ENCODE measurements around the gene USP24. TPM values are rescaled to one million over a fixed set of nuclear protein-coding genes. Genes with fewer than 3 reads are reported as not detected.

USP24 gene
- total and polyA plus RNA-seq, 10 of the 15 experiments (the other 5 are each of a cell fraction or from before 2014, with no cell fraction given): 4.6 to 36.5 (median 25.3) TPM

DNA sequence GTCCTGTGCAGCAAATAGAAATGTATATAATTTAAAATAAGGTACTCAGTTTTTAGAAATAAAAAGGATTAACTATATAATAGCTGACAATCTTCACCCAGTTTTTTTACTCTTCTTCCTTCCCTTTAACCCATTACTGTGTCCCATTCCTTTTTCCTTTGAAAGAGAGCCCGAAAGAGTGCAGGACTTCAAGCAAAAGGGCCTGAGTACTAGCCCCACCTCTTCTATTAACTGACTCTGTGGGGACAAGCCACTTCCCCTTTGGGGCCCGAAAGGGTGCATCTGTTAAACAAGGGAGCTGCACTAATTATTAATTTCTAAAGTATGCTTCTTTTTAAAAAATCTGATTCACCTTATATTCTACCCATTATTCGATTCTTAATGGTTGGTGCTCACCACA, 3.3 kb downstream of the USP24 start:
- RAD21 ChIA-PET (ENCODE audit: unreplicated experiment): interaction anchor here (0.6 to 2.7 kb wide), 6 partner anchors 9 to 1365 kb away, joined by 3 to 12 read pairs (median 3); no protein-coding TSS in a partner anchor
- no peak for DNase-seq (ENCODE audit: low read depth, low spot score)
- TF ChIP-seq RUNX3 (IDR thresholded peaks at IDR 0.05; ENCODE audit: low read length): peak; percentile 61
- peak; percentile 45; the same call in 1 of the 2 replicates for TF ChIP-seq MTA2 (IDR thresholded peaks at IDR 0.05; ENCODE audit: low read depth)
- TF ChIP-seq, protein P1, sequence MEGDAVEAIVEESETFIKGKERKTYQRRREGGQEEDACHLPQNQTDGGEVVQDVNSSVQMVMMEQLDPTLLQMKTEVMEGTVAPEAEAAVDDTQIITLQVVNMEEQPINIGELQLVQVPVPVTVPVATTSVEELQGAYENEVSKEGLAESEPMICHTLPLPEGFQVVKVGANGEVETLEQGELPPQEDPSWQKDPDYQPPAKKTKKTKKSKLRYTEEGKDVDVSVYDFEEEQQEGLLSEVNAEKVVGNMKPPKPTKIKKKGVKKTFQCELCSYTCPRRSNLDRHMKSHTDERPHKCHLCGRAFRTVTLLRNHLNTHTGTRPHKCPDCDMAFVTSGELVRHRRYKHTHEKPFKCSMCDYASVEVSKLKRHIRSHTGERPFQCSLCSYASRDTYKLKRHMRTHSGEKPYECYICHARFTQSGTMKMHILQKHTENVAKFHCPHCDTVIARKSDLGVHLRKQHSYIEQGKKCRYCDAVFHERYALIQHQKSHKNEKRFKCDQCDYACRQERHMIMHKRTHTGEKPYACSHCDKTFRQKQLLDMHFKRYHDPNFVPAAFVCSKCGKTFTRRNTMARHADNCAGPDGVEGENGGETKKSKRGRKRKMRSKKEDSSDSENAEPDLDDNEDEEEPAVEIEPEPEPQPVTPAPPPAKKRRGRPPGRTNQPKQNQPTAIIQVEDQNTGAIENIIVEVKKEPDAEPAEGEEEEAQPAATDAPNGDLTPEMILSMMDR (IDR thresholded peaks at IDR 0.05 in 2 of 3, conservative IDR thresholded peaks at IDR 0.05 in 1 of 3; ENCODE audit: control insufficient read depth in 2 of 3, extremely low read depth in 1 of 3, insufficient read depth in 1 of 3, low read depth in 3 of 3, low read length in 3 of 3): no peak
- TF ChIP-seq SPI1 (IDR thresholded peaks at IDR 0.05; ENCODE audit: borderline replicate concordance, insufficient read depth, low read depth, low read length): peak; percentile 91
- TF ChIP-seq CBX5 (IDR thresholded peaks at IDR 0.05; ENCODE audit: low read depth): no peak
- TF ChIP-seq CHD2 (IDR thresholded peaks at IDR 0.05; ENCODE audit: borderline replicate concordance, low read depth, low read length): no peak
- TF ChIP-seq, protein P2, sequence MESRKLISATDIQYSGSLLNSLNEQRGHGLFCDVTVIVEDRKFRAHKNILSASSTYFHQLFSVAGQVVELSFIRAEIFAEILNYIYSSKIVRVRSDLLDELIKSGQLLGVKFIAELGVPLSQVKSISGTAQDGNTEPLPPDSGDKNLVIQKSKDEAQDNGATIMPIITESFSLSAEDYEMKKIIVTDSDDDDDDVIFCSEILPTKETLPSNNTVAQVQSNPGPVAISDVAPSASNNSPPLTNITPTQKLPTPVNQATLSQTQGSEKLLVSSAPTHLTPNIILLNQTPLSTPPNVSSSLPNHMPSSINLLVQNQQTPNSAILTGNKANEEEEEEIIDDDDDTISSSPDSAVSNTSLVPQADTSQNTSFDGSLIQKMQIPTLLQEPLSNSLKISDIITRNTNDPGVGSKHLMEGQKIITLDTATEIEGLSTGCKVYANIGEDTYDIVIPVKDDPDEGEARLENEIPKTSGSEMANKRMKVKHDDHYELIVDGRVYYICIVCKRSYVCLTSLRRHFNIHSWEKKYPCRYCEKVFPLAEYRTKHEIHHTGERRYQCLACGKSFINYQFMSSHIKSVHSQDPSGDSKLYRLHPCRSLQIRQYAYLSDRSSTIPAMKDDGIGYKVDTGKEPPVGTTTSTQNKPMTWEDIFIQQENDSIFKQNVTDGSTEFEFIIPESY (IDR thresholded peaks at IDR 0.05): no peak
- no peak for TF ChIP-seq HDAC2 (IDR thresholded peaks at IDR 0.05)
- no peak for TF ChIP-seq HCFC1 (IDR thresholded peaks at IDR 0.05; ENCODE audit: low read length)
- TF ChIP-seq, protein P3, sequence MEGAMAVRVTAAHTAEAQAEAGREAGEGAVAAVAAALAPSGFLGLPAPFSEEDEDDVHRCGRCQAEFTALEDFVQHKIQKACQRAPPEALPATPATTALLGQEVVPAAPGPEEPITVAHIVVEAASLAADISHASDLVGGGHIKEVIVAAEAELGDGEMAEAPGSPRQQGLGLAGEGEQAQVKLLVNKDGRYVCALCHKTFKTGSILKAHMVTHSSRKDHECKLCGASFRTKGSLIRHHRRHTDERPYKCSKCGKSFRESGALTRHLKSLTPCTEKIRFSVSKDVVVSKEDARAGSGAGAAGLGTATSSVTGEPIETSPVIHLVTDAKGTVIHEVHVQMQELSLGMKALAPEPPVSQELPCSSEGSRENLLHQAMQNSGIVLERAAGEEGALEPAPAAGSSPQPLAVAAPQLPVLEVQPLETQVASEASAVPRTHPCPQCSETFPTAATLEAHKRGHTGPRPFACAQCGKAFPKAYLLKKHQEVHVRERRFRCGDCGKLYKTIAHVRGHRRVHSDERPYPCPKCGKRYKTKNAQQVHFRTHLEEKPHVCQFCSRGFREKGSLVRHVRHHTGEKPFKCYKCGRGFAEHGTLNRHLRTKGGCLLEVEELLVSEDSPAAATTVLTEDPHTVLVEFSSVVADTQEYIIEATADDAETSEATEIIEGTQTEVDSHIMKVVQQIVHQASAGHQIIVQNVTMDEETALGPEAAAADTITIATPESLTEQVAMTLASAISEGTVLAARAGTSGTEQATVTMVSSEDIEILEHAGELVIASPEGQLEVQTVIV (IDR thresholded peaks at IDR 0.05; ENCODE audit: borderline replicate concordance, partially characterized antibody): no peak
- no peak for TF ChIP-seq TCF3 (IDR thresholded peaks at IDR 0.05; ENCODE audit: borderline replicate concordance, insufficient read depth, low read depth, low read length)
- no peak for TF ChIP-seq ZNF274 (IDR thresholded peaks at IDR 0.05; ENCODE audit: insufficient read depth, insufficient read length)
- TF ChIP-seq, protein P4, sequence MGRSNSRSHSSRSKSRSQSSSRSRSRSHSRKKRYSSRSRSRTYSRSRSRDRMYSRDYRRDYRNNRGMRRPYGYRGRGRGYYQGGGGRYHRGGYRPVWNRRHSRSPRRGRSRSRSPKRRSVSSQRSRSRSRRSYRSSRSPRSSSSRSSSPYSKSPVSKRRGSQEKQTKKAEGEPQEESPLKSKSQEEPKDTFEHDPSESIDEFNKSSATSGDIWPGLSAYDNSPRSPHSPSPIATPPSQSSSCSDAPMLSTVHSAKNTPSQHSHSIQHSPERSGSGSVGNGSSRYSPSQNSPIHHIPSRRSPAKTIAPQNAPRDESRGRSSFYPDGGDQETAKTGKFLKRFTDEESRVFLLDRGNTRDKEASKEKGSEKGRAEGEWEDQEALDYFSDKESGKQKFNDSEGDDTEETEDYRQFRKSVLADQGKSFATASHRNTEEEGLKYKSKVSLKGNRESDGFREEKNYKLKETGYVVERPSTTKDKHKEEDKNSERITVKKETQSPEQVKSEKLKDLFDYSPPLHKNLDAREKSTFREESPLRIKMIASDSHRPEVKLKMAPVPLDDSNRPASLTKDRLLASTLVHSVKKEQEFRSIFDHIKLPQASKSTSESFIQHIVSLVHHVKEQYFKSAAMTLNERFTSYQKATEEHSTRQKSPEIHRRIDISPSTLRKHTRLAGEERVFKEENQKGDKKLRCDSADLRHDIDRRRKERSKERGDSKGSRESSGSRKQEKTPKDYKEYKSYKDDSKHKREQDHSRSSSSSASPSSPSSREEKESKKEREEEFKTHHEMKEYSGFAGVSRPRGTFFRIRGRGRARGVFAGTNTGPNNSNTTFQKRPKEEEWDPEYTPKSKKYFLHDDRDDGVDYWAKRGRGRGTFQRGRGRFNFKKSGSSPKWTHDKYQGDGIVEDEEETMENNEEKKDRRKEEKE (IDR thresholded peaks at IDR 0.05): no peak

More for the DNA sequence above, 3.3 kb downstream of the USP24 start:
- POLR2A ChIA-PET: no interaction called here
- H3K27me3 ChIP-seq (replicated peaks in 1 of 2; ENCODE audit: control insufficient read depth in 2 of 2, insufficient read depth in 2 of 2, low read length in 1 of 2): no peaks in the 10 kb centered on the region
- peaks cover 21% of the 10 kb centered on the region for H3K4me1 ChIP-seq (ENCODE audit: control insufficient read depth, insufficient read depth, low read length)
- H3K27ac ChIP-seq (ENCODE audit: control insufficient read depth, insufficient read depth): peak overlapping the region; percentile 87
- SMC1A ChIA-PET (ENCODE audit: uncharacterized antibody, unreplicated experiment): interaction anchor here (0.6 to 3.5 kb wide), 12 partner anchors 11 to 141 kb away, joined by 3 to 20 read pairs (median 6); no protein-coding TSS in a partner anchor
- in situ Hi-C loops (cut with MboI) (no loop called here), intact Hi-C loops (cut with micrococcal nuclease; ENCODE audit: unreplicated experiment) (loop anchor here (5.0 to 10.0 kb wide), 2 partner anchors 45 to 1353 kb away; no protein-coding TSS in a partner anchor)
- WGBS (ENCODE audit: insufficient coverage, insufficient replicate concordance, low lambda C conversion rate, missing lambda C conversion rate): 0% methylated on average over 3 of the region's 3 CpGs
- no peak for FAIRE-seq
- H2AFZ ChIP-seq (ENCODE audit: control insufficient read depth, low read depth, low read length): no peak overlapping the region
- CTCF ChIA-PET: interaction anchor here (0.7 to 3.3 kb wide), 5 partner anchors 11 to 69 kb away, joined by 3 to 16 read pairs (median 7); no protein-coding TSS in a partner anchor
- ATAC-seq: peak; percentile 59
- peak overlapping the region; percentile 89 for H3K4me3 ChIP-seq
- peak overlapping the region; percentile 65 for H3K9ac ChIP-seq (ENCODE audit: control insufficient read depth, insufficient read depth, low read length)
- no peaks in the 10 kb centered on the region for H4K20me1 ChIP-seq (ENCODE audit: control insufficient read depth, insufficient read depth)
- peaks cover 85% of the 10 kb centered on the region for H3K79me2 ChIP-seq (ENCODE audit: control insufficient read depth, insufficient read depth, low read length)
- H3K36me3 ChIP-seq (ENCODE audit: control insufficient read depth in 2 of 2, insufficient read depth in 2 of 2, low read length in 1 of 2): no peaks in the 10 kb centered on the region
- BruUV-seq (replicated peaks): no TSS peak
- no peaks in the 10 kb centered on the region for H3K9me3 ChIP-seq (replicated peaks; ENCODE audit: control insufficient read depth, insufficient read depth, low read length)
- peak overlapping the region; percentile 97 for H3K4me2 ChIP-seq (ENCODE audit: control insufficient read depth, insufficient read depth)

Measured in GM12878 (cell line).